ENCODE results near the gene MYO5C. TPM values are rescaled to one million over a fixed set of nuclear protein-coding genes. Genes with fewer than 3 reads are reported as not detected.

Gene MYO5C
- total and polyA plus RNA-seq, 2 donors from 2014 or later: 4.6 to 41.6 TPM

- Histone ChIP-seq H3K36me3 (ENCODE audit: control insufficient read depth in 2 of 3, insufficient read depth in 3 of 3, low read length in 3 of 3) (peaks cover 0 to 2% (median 0%) of the 10 kb centered on the region in 3 donors), H3K9me3 (ENCODE audit: control insufficient read depth in 2 of 3, insufficient read depth in 1 of 3, low read length in 3 of 3) (no peaks in the 10 kb centered on the region), H3K9ac (ENCODE audit: low read length in 3 of 3) (peak overlapping the region in 1 of 3 donors; percentile 29), H3K27ac (ENCODE audit: low read depth in 2 of 2, low read length in 2 of 2) (peak overlapping the region; percentile 63 to 85), H3K4me3 (ENCODE audit: low read length in 3 of 3) (no peak overlapping the region), H3K4me1 (ENCODE audit: control insufficient read depth in 2 of 3, insufficient read depth in 2 of 3, low read depth in 1 of 3, low read length in 3 of 3) (peaks cover 0 to 10% (median 5%) of the 10 kb centered on the region in 3 donors), H3K27me3 (ENCODE audit: control insufficient read depth, insufficient read depth, low read length) (no peaks in the 10 kb centered on the region)
- intact Hi-C loops (cut with DNase I): no loop called here
- DNase-seq: no peak
- no peak for TF ChIP-seq CTCF (IDR thresholded peaks at IDR 0.05; ENCODE audit: borderline replicate concordance, extremely low read depth, insufficient read depth)
- FAIRE-seq: no peak
Observed at GRCh38 chr15:52262364-52262763, 33.2 kb downstream of the MYO5C start.

- DNase-seq (peak; percentile 74 to 90 (median 87)), FAIRE-seq (peak; percentile 50)
- no peak for TF ChIP-seq CTCF (IDR thresholded peaks at IDR 0.05; ENCODE audit: borderline replicate concordance, extremely low read depth, insufficient read depth)
- intact Hi-C loops (cut with DNase I): no loop called here
- no peak overlapping the region for H3K4me3 ChIP-seq (ENCODE audit: low read length in 3 of 3)
- H3K9ac ChIP-seq (ENCODE audit: low read length in 3 of 3): peak overlapping the region in 2 of 3 donors; percentile 29
- peaks cover 0 to 12% (median 5%) of the 10 kb centered on the region in 3 donors for H3K4me1 ChIP-seq (ENCODE audit: control insufficient read depth in 2 of 3, insufficient read depth in 2 of 3, low read depth in 1 of 3, low read length in 3 of 3)
- no peaks in the 10 kb centered on the region for H3K36me3 ChIP-seq (ENCODE audit: control insufficient read depth in 2 of 3, insufficient read depth in 3 of 3, low read length in 3 of 3)
- H3K9me3 ChIP-seq (ENCODE audit: control insufficient read depth in 2 of 3, insufficient read depth in 1 of 3, low read length in 3 of 3): no peaks in the 10 kb centered on the region
- peak overlapping the region; percentile 63 to 79 for H3K27ac ChIP-seq (ENCODE audit: low read depth in 2 of 2, low read length in 2 of 2)
- no peaks in the 10 kb centered on the region for H3K27me3 ChIP-seq (ENCODE audit: control insufficient read depth, insufficient read depth, low read length)
Observed at GRCh38 chr15:52261498-52262242, 33.9 kb downstream of the MYO5C start.

GRCh38 chr15:52261026-52261425 lies 34.6 kb downstream of the MYO5C start:
- no peaks in the 10 kb centered on the region for H3K27me3 ChIP-seq (ENCODE audit: control insufficient read depth, insufficient read depth, low read length)
- peaks cover 0 to 12% (median 5%) of the 10 kb centered on the region in 3 donors for H3K4me1 ChIP-seq (ENCODE audit: control insufficient read depth in 2 of 3, insufficient read depth in 2 of 3, low read depth in 1 of 3, low read length in 3 of 3)
- TF ChIP-seq CTCF (IDR thresholded peaks at IDR 0.05; ENCODE audit: borderline replicate concordance, extremely low read depth, insufficient read depth): no peak
- H3K9me3 ChIP-seq (ENCODE audit: control insufficient read depth in 2 of 3, insufficient read depth in 1 of 3, low read length in 3 of 3): no peaks in the 10 kb centered on the region
- FAIRE-seq (no peak), DNase-seq (peak in 1 of 5 donors; percentile 73)
- peak overlapping the region; percentile 40 to 79 for H3K27ac ChIP-seq (ENCODE audit: low read depth in 2 of 2, low read length in 2 of 2)
- no peaks in the 10 kb centered on the region for H3K36me3 ChIP-seq (ENCODE audit: control insufficient read depth in 2 of 3, insufficient read depth in 3 of 3, low read length in 3 of 3)
- no peak overlapping the region for H3K4me3 ChIP-seq (ENCODE audit: low read length in 3 of 3)
- H3K9ac ChIP-seq (ENCODE audit: low read length in 3 of 3): peak overlapping the region in 1 of 3 donors; percentile 27
- intact Hi-C loops (cut with DNase I): no loop called here
